ENCODE measurements around the gene UGCG.
"Not testable (repeated sequence)": the region's sequence is repeated elsewhere in the genome, so short reads cannot be mapped to it uniquely, and the experiment has no call there.

The UGCG gene

DNA sequence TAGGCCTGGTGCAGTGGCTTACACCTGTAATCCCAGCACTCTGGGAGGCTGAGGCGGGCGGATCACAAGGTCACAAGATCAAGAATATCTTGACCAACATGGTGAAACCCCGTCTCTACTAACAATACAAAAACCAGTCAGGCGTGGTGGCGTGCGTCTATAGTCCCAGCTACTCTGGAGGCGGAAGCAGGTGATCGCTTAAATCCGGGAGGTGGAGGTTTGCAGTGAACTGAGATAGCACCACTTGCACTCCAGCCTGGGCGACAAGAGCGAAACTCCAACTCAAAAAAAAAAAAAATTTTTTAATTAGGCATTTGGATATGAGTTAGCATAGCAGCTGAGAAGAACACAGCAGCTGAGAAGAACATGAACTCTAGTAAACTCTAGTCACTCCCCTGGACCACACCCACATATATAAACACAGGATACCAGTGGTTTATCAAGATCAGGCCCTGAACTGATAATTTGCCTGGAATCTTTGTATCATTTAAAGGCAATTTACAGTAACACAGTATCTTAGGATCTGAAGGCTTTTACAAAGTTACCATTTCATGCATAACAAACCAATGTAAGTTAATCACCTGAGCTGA lies 4.6 kb upstream of the UGCG start:
- DNase-seq: peak; percentile 69

DNA sequence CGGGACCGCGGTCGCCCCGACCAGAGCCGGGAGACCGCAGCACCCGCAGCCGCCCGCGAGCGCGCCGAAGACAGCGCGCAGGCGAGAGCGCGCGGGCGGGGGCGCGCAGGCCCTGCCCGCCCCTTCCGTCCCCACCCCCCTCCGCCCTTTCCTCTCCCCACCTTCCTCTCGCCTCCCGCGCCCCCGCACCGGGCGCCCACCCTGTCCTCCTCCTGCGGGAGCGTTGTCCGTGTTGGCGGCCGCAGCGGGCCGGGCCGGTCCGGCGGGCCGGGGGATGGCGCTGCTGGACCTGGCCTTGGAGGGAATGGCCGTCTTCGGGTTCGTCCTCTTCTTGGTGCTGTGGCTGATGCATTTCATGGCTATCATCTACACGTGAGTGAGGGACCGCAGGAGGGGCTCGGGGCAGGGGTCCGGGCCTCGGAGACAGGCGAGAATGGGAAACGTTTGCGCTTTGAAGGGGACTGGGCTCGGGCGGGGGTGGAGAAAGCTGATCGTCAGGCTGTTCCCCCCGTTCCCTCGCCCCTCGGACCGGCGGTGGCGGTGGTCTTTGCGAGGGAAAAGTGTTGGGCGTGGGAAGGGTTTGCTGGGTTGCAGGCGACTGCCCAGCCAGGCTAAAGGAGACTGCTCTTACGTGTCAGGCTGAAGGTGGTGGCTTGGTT lies 457 bp downstream of the UGCG start:
- DNase-seq: no peak

- DNase-seq: peak; percentile 43
Measured at GRCh38 chr9:111897601-111898137, 1.1 kb downstream of the UGCG start.

GRCh38 chr9:111898331-111899096 lies 1.9 kb downstream of the UGCG start:
- DNase-seq: no peak

DNA sequence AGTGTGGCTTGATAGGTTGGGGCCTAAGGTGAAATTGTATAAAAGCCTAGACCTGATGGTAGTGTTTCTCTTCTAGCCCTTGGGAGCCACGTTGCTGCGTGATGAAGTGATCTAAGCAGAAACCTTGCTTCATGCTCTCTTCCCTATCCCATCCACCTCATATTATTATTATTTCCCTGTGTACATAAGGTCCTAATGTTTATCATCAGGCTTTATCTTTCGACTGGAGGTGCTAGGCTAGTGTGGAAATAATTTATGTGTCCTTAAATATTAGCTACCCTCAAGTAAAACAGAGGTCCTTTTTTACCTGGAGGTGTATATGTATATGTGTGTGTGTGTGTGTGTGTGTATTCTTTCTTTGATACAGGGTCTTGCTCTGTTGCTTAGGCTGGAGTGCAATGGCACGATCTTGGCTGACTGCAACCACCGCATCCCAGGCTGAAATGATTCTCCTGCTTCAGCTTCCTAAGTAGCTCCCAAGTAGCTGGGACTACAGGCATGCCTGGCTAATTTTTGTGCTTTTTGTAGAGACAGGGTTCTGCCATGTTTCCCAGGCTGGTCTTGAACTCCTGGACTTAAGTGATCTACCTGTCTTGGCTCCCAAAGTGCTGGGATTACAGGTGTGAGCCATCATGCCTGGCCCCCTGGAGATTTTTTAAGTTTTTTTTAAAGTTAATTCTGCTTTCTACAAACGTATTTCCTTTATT lies 3.7 kb downstream of the UGCG start:
- no peak for DNase-seq

DNA sequence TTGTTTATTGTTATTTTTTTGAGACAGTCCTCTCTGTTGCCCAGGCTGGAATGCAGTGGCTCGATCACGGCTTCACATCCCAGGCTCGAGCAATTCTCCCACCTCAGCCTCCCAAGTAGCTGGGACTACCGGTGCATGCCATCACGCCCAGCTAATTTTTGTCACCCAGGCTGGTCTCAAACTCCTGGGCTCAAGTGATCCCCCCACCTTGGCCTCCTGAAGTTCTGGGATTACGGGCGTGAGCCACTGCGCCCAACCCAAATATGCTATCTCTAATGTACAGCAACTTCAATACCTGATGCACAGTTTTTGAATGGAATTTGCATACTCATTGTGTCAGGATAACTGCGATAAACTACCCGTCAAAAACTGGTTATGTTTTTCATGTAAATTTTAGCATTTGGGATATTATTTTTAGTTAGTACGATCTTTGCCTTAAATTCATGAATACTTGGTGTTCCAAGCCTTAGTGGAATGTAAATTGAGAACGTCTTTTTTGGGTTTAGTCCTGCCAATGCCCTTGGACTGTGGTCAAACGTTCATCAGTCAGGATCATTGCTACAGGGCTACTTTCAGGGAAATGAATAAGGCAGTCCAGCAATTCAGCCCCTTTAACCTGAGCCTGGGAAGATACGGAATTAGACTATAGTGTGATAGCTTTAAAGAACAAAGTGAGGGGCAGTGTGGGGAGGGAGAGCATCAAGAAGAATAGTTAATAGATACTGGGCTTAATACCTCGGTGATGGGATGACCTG lies 4.4 kb downstream of the UGCG start:
- peak; percentile 74 for DNase-seq

DNA sequence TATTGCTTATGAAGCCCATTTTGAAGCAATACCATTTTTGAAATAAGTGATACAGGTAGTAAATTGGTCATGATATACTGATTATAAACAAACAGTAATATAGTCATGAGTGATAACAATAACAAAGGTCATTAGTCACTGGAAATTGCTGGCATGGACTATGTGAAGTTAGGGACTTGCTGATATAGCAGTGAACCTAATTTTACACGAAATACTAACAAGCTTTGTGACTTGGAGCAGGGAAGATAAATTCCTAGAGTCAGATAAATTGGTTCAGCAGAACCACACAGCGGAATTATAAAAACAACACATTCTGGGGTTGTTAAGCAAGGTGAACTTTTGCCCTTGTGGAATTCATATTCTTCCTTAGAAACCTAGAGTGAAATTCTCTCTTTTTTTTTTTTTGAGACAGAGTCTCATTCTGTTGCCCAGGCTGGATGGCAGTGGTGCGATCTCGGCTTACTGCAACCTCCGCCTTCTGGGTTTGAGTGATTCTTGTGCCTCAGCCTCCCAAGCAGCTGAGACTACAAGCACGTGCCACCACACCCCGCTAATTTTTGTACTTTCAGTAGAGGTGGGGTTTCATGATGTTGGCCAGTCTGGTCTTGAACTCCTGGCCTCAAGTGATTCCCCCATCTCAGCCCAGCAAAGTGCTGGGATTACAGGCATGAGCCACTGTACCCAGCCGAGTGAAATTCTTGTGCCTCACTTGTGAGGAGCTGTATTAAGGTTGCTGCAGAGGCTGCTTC lies 6.0 kb downstream of the UGCG start:
- DNase-seq: peak; percentile 33

- not testable (repeated sequence) for DNase-seq
Measured at GRCh38 chr9:111903535-111903934, 6.9 kb downstream of the UGCG start.

DNA sequence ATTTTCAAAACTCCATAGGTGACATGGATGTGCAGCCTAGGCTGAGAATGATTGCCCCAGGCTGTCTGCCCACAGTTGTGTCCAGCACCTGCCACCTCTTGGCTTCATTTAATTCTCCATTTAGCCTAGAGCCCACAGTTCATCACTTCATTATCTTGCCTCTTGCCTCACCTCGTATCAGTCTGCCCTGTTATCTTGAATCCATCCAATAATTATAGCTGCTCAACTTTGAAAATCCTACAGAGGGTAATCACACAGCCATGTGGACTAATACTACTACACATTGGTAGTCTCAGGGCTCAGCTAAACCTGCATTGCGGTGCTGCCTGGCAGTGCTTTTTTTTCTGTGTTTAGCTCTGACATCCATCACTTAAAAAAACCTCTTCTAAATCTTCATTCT lies 7.4 kb downstream of the UGCG start:
- no peak for DNase-seq

- peak; percentile 68 for DNase-seq
Measured at GRCh38 chr9:111904891-111905291, 8.3 kb downstream of the UGCG start.

- DNase-seq: no peak
Measured at GRCh38 chr9:111907147-111907546, 10.5 kb downstream of the UGCG start.

DNA sequence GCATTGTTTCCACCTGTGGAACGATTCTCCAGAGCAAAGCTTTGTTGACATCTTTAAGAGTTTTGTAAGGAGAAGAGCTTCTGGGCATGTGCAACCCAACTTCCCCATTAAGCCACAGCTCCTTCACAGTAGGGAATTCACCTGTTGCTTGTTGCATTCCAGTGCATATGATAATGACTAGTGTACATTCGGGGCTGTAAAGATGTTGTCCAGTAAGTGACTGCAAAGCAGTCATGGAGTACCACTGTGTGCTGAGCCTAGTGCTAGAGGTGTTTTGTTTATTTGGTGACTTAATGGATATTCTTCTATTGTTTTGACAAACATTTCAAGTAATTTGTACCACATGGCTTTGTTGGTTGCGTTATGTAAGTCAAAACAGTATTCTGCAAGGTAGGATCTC lies 12.8 kb downstream of the UGCG start:
- no peak for DNase-seq

DNA sequence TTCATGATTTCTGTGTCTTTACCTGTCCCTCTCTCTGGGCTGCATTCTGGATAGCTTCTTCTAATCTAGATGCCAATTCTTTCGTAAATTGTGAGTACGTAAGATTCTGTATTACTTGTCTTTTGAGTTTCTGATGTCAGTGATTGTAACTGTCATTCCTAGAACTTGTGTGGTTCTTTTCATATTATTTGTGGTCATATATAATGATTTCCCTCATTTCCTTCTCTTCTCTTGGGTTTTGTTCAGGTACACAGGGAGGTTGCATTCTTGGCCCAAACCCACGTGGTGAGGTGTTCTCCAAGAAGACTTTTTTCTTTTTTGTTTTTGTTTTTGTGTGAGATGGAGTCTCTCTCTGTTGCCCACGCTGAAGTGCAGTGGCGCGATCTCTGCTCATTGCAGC lies 13.8 kb downstream of the UGCG start:
- no peak for DNase-seq

DNA sequence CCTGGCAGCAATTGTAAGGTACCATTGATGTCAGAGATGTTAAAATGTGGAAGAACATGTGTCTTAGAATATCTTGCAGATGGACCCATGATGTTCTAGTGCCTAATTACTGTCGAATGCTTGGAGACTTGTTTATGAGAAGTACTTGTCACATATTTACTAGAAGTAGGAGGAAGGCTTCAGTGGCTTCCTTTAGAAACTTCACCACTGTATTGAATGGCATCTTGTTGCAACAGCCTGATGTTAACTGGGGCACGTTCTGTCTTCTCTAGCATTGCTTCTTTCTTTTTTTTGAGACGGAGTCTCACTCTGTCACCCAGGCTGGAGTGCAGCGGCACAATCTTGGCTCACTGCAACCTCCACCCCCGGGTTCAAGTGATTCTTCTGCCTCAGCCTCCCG lies 16.5 kb downstream of the UGCG start:
- no peak for DNase-seq

DNA sequence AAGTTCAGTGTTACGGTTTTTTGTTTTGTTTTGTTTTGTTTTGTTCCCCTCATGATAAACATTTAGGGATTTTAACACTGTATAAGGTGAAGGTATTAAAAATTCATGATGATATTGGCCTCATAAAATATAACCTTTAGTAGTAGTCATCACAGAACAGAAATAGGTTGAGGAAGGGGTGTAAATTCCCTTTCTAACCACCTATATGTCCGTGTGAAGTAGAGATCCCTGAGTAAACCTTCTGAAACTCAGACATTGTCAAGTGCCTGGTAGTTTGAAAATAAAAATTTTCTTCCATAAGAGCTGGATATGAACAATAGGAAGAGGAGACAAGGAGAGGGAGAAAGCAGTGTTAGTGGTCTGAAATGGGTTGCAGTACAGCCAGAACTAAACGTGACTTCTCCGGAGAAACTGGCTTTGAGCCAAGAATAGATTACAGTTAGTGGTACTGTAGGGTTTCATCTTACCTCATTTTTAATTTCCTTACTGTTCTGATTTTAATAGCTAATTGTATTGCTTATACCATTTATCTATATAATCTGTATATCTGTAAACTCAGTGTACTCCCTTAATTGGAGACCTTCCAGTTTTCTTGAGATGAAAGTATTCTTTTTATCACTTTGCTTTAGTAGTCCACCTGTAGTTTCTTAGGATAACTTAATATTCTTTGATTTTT lies 18.3 kb downstream of the UGCG start:
- peak; percentile 59 for DNase-seq

- no peak for DNase-seq
Measured at GRCh38 chr9:111915425-111915758, 18.8 kb downstream of the UGCG start.

DNA sequence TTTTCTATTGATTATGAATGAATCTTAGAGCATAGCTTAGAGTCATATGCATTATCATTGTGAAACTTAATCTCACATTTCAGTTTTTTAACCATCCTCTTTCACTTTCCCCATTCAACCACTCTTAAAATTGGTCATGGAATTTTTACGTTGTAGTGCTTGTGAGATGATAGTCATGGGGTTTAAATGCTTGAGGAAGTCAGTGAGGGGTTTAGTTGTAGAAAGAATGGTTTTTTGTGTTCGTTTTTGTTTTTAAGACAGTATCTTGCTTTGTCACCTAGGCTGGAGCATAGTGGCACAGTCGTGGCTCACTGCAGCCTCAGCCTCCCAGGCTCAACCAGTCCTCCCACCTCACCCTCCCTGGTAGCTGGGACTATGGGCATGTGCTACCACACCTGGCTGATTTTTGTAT lies 19.6 kb downstream of the UGCG start:
- DNase-seq: no peak

GRCh38 chr9:111917201-111917600 lies 20.6 kb downstream of the UGCG start:
- no peak for DNase-seq

GRCh38 chr9:111917980-111918379 lies 21.4 kb downstream of the UGCG start:
- no peak for DNase-seq

DNA sequence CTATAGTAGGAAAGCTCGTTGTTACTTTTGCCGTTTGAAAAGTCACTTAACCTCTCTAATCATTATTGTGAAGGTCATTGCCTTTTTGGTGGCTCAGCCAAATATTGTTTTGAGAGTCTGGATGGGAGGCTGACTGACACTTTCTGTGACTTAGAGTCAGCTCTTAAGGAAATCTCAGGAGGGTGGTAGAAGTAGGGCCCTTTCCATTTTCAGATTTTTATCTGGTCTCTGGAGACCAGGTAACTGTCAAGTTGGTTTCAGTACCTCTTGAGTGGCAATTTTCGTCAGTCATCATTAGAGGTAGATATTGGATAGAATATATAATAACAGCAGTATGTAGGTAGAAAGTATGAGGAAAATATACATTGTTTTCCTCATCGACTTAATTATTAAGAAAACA lies 23.3 kb downstream of the UGCG start:
- DNase-seq: no peak

DNA sequence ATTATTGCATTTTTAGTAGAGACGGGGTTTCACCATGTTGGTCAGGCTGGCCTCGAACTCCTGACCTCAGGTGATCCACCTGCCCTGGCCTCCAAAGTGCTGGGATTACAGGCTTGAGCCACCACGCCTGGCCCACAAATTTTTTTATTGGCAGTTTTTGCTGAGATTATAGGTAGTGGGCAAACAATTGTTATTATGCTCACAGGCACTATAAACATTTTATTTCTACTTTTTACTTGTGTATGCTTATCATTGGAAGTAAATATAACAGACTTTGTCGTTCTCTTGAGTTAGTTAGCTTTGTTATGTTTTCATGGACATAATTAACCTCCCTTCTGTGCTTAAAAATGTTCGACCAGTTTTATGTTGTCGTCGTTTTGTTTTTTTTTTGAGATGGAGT lies 23.9 kb downstream of the UGCG start:
- no peak for DNase-seq
